GM21619 (cell line): ENCODE measurements around the gene UNC5B.

Experiments used
- ATAC-seq: cut with Tn5 transposase; IDR thresholded peaks from one replicate; pipeline ENCODE4 v1.9.1; 2021; ENCODE audit not compliant: unreplicated experiment

UNC5B gene

GRCh38 chr10:71253981-71254818, 41.8 kb downstream of the UNC5B start:
- no peak for ATAC-seq

GRCh38 chr10:71254834-71255549, 42.6 kb downstream of the UNC5B start:
- ATAC-seq: no peak

- no peak for ATAC-seq
Observed at GRCh38 chr10:71255550-71255807, 43.1 kb downstream of the UNC5B start.

GRCh38 chr10:71255808-71256660, 43.7 kb downstream of the UNC5B start:
- no peak for ATAC-seq

- ATAC-seq: no peak
Observed at GRCh38 chr10:71256661-71257318, 44.4 kb downstream of the UNC5B start.

- no peak for ATAC-seq
Observed at GRCh38 chr10:71257319-71257997, 45.1 kb downstream of the UNC5B start.

GRCh38 chr10:71258046-71258445, 45.7 kb downstream of the UNC5B start:
- no peak for ATAC-seq

- ATAC-seq: no peak
Observed at GRCh38 chr10:71258446-71259145, 46.2 kb downstream of the UNC5B start.

GRCh38 chr10:71259282-71259681, 46.9 kb downstream of the UNC5B start:
- ATAC-seq: no peak

GRCh38 chr10:71259815-71260501, 47.6 kb downstream of the UNC5B start:
- ATAC-seq: no peak

- no peak for ATAC-seq
Observed at GRCh38 chr10:71260622-71261325, 48.4 kb downstream of the UNC5B start.

- ATAC-seq: no peak
Observed at GRCh38 chr10:71262027-71262426, 49.7 kb downstream of the UNC5B start.

GRCh38 chr10:71262817-71263216, 50.4 kb downstream of the UNC5B start:
- ATAC-seq: no peak

- no peak for ATAC-seq
Observed at GRCh38 chr10:71263376-71263775, 51.0 kb downstream of the UNC5B start.

GRCh38 chr10:71264345-71265200, 52.2 kb downstream of the UNC5B start:
- no peak for ATAC-seq

- no peak for ATAC-seq
Observed at GRCh38 chr10:71265201-71265575, 52.8 kb downstream of the UNC5B start.

GRCh38 chr10:71265618-71266146, 53.3 kb downstream of the UNC5B start:
- ATAC-seq: no peak
